ENCODE data around the gene HSPA4.

HSPA4 gene

GRCh38 chr5:133079048-133079447 is 27.2 kb downstream of the HSPA4 start:
- no peaks in the 10 kb centered on the region for H3K9me3 ChIP-seq (ENCODE audit: insufficient read depth, low read depth, low read length)
- peaks cover 8% of the 10 kb centered on the region for H4K20me1 ChIP-seq (ENCODE audit: insufficient read depth, low read length, poor library complexity, severe bottlenecking)
- no peak overlapping the region for H3K4me3 ChIP-seq (ENCODE audit: low read length, poor library complexity, severe bottlenecking)
- no peak overlapping the region for H3K9ac ChIP-seq (ENCODE audit: low read depth, low read length, poor library complexity, severe bottlenecking)
- H3K9me2 ChIP-seq (replicated peaks; ENCODE audit: low read depth, low read length), result no peaks in the 10 kb centered on the region
- TF ChIP-seq EZH2phosphoT487 (IDR thresholded peaks at IDR 0.05; ENCODE audit: borderline replicate concordance), result no peak
- TF ChIP-seq, protein P1, sequence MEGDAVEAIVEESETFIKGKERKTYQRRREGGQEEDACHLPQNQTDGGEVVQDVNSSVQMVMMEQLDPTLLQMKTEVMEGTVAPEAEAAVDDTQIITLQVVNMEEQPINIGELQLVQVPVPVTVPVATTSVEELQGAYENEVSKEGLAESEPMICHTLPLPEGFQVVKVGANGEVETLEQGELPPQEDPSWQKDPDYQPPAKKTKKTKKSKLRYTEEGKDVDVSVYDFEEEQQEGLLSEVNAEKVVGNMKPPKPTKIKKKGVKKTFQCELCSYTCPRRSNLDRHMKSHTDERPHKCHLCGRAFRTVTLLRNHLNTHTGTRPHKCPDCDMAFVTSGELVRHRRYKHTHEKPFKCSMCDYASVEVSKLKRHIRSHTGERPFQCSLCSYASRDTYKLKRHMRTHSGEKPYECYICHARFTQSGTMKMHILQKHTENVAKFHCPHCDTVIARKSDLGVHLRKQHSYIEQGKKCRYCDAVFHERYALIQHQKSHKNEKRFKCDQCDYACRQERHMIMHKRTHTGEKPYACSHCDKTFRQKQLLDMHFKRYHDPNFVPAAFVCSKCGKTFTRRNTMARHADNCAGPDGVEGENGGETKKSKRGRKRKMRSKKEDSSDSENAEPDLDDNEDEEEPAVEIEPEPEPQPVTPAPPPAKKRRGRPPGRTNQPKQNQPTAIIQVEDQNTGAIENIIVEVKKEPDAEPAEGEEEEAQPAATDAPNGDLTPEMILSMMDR (conservative IDR thresholded peaks at IDR 0.05; ENCODE audit: low read length), result no peak
- H3K36me3 ChIP-seq (ENCODE audit: insufficient read depth, low read length), result peaks cover 28% of the 10 kb centered on the region; the same call in 1 of the 2 replicates
- no peak overlapping the region for H3K4me2 ChIP-seq (ENCODE audit: low read depth, low read length, poor library complexity, severe bottlenecking)
- no peak overlapping the region for H2AFZ ChIP-seq (ENCODE audit: low read length)
- no peaks in the 10 kb centered on the region for H3K27me3 ChIP-seq (ENCODE audit: insufficient read depth, low read length, poor library complexity, severe bottlenecking)
- H3F3A ChIP-seq (ENCODE audit: low read depth), result no peaks in the 10 kb centered on the region
- no peaks in the 10 kb centered on the region for H3K4me1 ChIP-seq (ENCODE audit: insufficient read depth, low read length, poor library complexity, severe bottlenecking)
- H3K79me2 ChIP-seq (ENCODE audit: insufficient read depth, low read length), result peaks cover 22% of the 10 kb centered on the region

GRCh38 chr5:133081036-133081435 is 29.2 kb downstream of the HSPA4 start:
- no peak overlapping the region for H2AFZ ChIP-seq (ENCODE audit: low read length)
- TF ChIP-seq EZH2phosphoT487 (IDR thresholded peaks at IDR 0.05; ENCODE audit: borderline replicate concordance), result no peak
- TF ChIP-seq, protein P1 (conservative IDR thresholded peaks at IDR 0.05; ENCODE audit: low read length), result no peak
- no peak overlapping the region for H3K4me2 ChIP-seq (ENCODE audit: low read depth, low read length, poor library complexity, severe bottlenecking)
- peaks cover 8% of the 10 kb centered on the region for H4K20me1 ChIP-seq (ENCODE audit: insufficient read depth, low read length, poor library complexity, severe bottlenecking)
- peaks cover 20% of the 10 kb centered on the region for H3K79me2 ChIP-seq (ENCODE audit: insufficient read depth, low read length)
- no peaks in the 10 kb centered on the region for H3K4me1 ChIP-seq (ENCODE audit: insufficient read depth, low read length, poor library complexity, severe bottlenecking)
- H3F3A ChIP-seq (ENCODE audit: low read depth), result no peaks in the 10 kb centered on the region
- H3K9me2 ChIP-seq (replicated peaks; ENCODE audit: low read depth, low read length), result no peaks in the 10 kb centered on the region
- H3K36me3 ChIP-seq (ENCODE audit: insufficient read depth, low read length), result peaks cover 19% of the 10 kb centered on the region; the same call in 1 of the 2 replicates
- H3K4me3 ChIP-seq (ENCODE audit: low read length, poor library complexity, severe bottlenecking), result no peak overlapping the region
- H3K9ac ChIP-seq (ENCODE audit: low read depth, low read length, poor library complexity, severe bottlenecking), result no peak overlapping the region
- H3K27me3 ChIP-seq (ENCODE audit: insufficient read depth, low read length, poor library complexity, severe bottlenecking), result no peaks in the 10 kb centered on the region
- H3K9me3 ChIP-seq (ENCODE audit: insufficient read depth, low read depth, low read length), result no peaks in the 10 kb centered on the region

GRCh38 chr5:133081703-133082102 is 29.9 kb downstream of the HSPA4 start:
- H3K27me3 ChIP-seq (ENCODE audit: insufficient read depth, low read length, poor library complexity, severe bottlenecking), result no peaks in the 10 kb centered on the region
- no peak overlapping the region for H2AFZ ChIP-seq (ENCODE audit: low read length)
- H3K79me2 ChIP-seq (ENCODE audit: insufficient read depth, low read length), result peaks cover 15% of the 10 kb centered on the region
- H3F3A ChIP-seq (ENCODE audit: low read depth), result no peaks in the 10 kb centered on the region
- H3K4me1 ChIP-seq (ENCODE audit: insufficient read depth, low read length, poor library complexity, severe bottlenecking), result no peaks in the 10 kb centered on the region
- H4K20me1 ChIP-seq (ENCODE audit: insufficient read depth, low read length, poor library complexity, severe bottlenecking), result peaks cover 8% of the 10 kb centered on the region
- H3K9me3 ChIP-seq (ENCODE audit: insufficient read depth, low read depth, low read length), result no peaks in the 10 kb centered on the region
- no peak overlapping the region for H3K4me2 ChIP-seq (ENCODE audit: low read depth, low read length, poor library complexity, severe bottlenecking)
- TF ChIP-seq EZH2phosphoT487 (IDR thresholded peaks at IDR 0.05; ENCODE audit: borderline replicate concordance), result no peak
- TF ChIP-seq, protein P1 (conservative IDR thresholded peaks at IDR 0.05; ENCODE audit: low read length), result no peak
- H3K36me3 ChIP-seq (ENCODE audit: insufficient read depth, low read length), result peaks cover 19% of the 10 kb centered on the region; the same call in 1 of the 2 replicates
- no peak overlapping the region for H3K4me3 ChIP-seq (ENCODE audit: low read length, poor library complexity, severe bottlenecking)
- no peaks in the 10 kb centered on the region for H3K9me2 ChIP-seq (replicated peaks; ENCODE audit: low read depth, low read length)
- no peak overlapping the region for H3K9ac ChIP-seq (ENCODE audit: low read depth, low read length, poor library complexity, severe bottlenecking)
